HG02763 (cell line): ENCODE results near the gene METTL25B.
"Not testable (repeated sequence)": the region's sequence is repeated elsewhere in the genome, so short reads cannot be mapped to it uniquely, and the experiment has no call there.

Experiments
- ATAC-seq: cut with Tn5 transposase; IDR thresholded peaks from one replicate; pipeline ENCODE4 v1.9.1; 2021; ENCODE audit warnings: mild to moderate bottlenecking, moderate library complexity; ENCODE audit not compliant: unreplicated experiment

Gene METTL25B

DNA sequence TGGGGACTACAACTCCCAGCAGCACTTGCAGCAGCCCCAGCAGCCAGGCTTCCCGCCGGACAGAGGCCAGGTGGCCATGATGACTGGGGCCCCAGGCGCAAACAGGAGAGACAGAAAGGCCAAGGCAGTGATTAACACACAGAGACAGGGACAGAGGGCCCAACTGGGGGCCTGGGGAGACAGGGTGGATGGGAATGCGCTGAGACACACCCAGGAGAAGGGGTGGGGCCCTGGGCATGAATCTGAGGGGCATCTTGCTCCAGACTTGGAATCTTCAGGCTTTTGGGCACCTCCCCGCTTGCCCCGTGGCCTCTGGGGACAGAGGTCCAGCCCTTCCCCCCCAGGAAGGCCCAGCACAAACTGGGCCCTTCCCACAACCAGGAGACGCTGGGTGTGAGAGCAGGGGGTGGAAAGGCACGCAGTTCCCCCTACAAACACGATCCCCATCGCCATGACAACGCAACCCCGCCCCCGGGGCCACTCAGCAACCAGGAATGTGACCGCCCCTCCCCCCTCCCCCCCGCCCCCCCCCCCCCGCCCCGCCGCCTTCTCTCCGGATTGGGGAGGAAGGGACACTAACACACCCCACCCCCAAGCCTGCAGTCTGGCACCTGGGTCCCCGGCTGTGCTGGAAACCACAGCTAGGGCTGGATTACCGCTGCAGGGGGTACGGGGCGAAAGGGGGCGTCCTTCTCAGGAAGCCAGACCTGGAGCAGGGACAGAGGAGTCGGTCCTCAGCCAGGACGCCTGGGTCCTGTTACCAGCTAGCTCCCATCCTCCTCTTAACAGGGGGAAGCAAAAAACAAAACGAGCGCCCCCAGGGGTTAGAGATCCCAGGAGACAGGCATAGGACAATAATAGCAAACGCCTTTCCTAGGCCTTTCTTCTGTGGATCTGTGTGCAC, 18.7 kb downstream of the METTL25B start:
- no peak for ATAC-seq

DNA sequence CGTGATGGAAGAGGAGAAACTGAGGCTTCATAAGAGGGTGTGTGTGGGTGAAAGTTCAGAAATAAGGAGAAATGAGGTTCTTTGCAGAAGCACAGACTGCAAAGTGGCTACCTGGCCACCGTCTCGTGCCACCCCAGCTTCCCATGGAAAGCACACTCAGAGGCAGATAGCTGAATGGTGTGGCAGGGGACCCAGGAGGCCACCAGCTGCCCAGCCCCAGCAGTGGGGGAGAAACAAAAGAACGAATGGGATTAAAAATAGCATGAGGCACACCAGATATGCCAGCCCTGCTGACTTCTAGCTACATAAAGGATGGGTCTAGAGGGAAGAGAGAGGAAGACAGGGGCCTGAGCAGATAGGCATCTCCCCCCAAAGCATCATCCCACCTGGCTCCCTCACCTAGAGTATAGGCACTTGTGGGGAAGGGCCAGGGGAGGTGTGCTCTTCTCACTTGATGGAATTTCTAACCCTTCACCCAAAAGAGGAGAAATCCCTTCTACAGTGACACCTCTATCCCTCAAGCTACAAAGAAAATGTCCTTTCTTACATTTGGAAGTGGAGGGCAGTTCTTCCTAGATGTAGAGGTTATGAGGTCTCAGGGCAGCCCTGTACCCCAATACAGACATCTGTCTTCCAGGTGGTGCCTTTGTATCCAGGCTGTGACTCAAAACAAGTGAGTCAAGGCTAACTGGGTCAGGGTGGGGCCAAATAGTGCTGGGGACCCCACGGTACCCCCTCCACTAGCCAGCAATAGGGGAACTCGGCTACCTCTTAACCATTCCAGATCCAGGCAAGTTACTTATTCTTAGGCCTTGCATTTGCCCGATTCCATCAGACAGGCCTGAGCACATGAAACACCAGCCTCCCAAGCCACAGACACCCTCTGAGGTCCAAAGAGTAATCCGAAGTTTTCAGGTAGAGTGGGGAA, 19.7 kb downstream of the METTL25B start:
- ATAC-seq, result no peak

DNA sequence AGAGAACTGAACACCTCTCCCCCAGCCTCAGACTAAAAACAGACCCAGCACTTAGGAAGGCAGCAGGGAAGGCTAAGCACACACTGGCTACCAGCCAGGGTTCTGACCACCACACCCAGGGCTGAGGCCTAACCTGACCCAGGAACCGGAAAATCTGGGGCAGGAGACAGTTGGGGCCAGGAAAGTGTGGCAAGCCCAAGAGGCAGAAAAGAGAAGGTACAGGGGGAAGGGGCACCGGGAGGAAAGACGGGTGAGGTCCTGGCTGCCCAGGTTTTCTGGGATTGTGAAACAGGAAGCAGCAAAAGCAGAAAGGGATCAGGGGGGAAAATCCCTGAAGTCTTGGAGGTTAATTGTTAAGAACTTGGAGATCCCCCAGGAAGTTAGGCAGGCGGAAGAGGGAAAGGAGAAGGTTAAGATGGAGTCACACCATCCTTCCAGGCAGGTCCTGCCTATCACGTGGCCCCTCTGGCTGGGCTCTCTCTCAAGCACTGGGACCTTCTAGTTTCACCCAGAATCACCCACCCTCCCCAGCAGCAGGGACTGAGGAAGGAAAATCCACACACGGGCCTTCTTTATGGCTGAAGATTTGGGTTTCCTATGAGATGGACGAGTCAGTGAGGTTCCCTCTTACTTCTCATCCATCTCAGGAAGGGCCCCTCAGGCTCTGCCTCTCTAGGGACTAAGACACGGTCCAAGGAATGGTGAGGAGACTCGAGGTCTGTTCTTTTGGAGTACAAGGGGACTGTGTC, 20.6 kb downstream of the METTL25B start:
- ATAC-seq, result no peak

DNA sequence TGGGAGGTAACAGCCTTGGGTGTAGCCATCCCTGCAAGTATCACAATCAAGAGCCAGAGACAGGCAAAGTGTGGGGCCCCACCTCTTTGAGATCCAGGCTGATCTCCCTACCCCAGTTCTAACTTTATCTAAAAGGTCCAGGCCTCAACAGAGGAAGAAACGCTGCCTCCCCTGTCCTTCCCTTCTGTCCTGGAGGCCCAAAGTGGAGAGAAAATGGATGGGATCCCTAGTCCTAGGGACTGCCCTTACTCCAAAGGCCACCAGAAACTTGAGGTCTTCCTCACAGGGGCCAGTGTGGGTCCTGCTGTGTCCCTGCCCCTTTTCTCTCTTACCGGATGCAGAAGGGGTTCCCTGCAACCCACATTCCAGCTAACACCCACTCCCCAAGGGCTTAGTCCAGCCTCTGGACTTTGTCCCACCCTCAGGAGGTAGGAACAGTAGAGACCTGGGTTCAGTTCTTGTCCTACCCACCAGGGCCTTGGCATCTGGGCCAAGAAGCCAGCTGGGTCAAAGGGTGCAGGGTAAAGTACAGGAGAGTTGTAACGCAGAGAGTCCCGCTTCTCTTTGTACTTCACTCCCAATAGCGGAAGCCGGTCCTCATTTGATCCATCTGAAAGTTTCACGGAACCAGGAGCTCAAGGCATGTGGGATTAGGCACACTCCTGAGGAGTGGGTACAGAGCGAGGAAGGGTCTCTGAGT, 21.3 kb downstream of the METTL25B start:
- ATAC-seq, result no peak

DNA sequence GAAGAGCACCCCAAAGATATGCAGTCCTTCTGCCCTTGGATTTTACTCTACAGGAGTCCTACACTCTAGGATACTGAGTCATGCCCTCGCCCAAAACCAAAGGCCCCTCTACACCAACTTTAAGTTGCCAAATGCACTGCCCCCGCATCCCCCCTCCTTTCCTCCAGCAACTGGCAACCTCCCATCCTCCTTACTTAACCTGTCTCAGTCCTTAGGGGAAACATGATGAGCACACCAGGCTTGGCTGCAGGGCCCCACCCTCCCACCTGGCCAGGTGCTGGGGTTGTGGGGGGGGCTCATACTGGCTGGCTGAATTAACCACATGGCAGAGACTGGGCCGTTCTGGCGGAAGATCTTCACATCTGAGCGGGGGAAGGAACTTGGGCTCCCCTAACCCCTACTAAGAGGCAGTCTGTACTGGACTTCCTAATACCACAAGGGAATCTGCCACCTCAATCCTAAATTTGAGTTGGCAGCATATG, 22.0 kb downstream of the METTL25B start:
- ATAC-seq, result no peak

DNA sequence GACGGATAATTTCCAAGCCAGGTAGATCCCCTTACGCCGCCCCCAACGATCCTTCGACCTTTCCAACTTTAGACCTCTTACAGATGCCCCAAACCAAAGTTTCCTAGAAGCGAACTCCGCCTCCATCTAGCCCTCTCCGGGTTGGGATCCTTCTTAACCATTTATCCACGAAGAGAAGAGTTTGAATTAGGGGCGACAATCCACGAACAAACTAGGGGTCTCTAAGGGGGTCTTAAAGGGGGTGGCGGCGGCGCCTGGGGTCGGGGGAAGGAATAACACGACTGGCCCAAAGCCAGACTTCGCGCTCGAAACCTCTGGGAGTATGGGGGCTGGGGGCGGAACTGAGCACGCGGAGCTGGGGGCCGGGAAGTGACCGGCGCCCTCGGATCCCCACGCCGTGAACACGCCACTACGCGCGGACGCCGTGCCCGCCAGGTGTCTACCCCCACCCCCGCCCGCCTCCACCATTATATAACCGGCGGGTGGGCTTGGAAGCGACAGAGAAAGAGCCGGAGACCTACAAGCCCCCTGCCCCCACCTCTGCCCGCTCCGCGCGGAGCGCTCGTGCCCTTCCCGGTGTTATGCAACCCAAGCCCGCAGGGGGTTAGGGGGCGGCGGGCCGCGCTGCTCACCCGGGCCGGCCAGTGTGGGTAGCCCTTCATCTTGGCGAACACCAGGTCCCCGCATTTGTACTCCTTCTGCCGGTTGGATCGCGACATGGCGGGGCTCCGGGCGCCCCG, 22.6 kb downstream of the METTL25B start:
- peak; percentile 3 for ATAC-seq

DNA sequence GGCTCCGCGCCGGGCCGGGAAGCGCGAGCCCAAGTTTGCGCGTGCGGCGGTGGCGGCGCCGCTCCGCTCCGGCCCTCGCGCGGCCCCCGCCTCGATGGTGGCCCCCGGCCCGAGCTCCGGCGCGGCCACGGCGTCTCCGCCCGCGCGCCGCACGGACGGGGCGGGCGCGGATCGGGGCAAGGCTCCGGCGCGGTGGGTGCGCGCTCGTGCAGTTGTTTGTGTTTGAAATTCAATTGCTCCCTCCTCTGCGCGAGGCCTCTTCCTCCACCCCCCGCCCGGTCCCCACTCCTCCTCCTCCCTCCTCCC, 23.1 kb downstream of the METTL25B start, which contains the start of gene HDGF:
HDGF (minus strand) TSS at position 225 of the 306 bp plus-strand sequence. CDS start 246 bp downstream, outside the sequence.
- ATAC-seq, result peak; percentile 15

DNA sequence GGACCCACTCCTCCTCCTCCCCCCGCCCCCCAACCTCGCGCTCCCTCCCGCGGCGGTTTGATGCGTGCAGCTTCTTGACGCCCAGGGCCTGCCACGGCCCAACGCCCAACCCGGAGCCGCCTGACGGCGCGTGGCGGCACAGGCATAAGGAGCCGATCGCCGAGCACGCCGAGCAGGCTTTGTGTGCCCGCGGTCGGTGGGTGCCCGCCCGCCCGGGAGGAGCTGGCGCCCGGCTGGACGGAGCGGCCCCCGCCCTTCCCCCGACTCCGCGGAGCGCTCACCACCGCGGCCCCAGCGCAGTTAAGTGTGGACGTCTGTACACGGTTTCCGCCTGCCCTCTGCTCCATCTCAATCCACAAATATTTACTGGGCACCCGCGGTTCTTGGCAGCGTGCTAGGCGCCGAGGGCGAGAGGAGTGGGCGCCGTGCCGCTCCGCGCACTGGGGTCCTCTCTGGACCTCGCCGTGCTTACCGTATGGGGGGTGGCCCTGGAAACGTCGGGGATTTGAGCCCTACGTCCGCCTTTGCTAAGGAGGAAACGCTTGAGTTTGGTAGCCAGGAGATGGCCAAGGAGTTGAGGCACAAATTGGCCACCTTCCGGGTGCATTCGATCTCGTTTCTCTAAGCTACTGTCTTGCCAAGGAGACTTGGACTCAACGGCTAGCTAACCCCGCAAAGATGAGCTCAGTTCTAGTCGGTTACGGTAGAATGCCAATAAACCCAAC, 23.6 kb downstream of the METTL25B start:
- ATAC-seq, result peak; percentile 71

DNA sequence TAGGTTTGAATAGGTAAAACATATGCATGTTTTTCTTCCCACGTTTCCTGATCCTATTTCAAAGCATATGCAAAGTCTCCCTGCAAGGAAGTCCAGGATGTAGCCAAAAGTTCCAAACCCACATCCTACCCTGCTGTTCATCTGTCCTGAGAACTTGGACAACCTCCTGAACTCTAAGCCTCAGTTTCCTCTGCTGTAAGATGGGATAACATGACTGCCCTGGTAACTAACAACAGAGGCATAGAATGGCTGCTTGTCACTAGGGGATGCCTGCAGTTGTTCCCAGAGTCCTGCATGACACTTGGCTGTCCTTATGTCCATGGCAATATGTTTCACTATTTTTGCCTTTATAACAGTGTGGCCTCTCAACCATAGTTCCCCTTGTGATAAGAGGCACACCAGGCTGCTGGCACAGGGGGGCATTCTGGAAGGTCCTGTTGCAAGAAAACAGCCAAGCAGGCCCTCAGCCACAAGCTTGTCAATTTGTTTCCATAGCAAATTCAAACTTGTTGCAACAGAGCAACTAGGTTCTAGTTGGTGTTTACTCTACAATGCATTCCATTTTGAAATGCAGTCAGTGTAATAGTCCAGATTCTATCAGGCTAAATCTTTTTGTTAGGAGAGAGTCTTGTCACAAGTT, 24.7 kb downstream of the METTL25B start:
- ATAC-seq, result no peak

DNA sequence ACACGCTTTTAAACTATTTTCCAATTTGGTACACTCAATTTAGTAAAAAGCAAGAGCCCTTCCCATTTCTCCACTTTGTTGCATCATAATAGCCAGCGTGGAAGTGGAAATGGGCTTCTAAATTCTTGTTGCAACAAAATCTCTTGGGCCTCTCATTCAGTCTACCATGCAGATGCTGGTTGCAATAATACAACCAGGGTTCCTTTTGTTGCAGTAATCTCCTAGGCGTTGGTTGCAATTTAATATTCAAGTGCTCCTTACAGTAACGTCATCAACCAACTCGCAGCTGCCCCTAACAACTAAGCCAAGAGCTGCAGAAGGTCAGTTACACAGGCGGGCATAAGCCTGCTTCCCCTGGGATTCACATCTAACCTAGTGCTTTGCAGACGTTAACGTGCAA, 25.9 kb downstream of the METTL25B start:
- ATAC-seq, result no peak

DNA sequence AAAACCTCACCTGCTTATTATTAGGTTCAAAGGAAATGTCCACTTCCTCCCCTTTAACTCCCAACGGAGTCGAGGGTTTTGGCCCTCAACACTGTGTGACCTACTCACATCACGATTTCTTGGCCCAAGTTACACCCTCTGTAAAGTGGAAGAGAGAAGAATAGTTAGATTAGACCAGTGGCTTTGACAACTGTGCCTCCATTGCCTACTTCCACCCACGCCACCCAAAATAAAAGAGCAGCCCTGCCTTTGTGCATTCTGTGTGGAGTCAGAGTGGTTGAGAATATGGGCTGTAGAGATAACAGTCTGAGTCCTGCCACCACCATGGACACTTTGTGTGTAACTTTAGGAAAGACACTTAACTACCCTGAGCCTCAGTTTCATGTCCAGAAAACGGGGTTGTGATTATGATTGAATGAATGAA, 27.3 kb downstream of the METTL25B start:
- ATAC-seq, result no peak

DNA sequence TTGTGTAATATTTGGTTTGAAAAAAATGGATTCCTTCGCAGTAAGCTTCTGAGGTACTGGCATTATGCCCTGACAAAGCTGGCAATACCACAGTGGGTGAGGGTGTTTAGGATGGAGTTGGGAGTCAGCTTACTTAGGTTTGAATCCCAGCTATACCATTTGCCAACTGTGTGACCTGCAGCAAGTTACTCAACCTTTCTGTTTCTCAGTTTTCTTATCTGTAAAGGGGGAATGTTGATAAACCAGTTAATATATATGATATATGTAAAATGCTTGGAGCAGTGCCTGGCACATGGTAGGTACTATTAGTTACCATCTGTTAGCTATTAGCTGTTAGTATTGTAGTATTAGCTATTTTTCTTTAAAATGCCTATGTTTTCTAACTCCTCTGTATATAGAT, 28.1 kb downstream of the METTL25B start:
- ATAC-seq, result no peak

DNA sequence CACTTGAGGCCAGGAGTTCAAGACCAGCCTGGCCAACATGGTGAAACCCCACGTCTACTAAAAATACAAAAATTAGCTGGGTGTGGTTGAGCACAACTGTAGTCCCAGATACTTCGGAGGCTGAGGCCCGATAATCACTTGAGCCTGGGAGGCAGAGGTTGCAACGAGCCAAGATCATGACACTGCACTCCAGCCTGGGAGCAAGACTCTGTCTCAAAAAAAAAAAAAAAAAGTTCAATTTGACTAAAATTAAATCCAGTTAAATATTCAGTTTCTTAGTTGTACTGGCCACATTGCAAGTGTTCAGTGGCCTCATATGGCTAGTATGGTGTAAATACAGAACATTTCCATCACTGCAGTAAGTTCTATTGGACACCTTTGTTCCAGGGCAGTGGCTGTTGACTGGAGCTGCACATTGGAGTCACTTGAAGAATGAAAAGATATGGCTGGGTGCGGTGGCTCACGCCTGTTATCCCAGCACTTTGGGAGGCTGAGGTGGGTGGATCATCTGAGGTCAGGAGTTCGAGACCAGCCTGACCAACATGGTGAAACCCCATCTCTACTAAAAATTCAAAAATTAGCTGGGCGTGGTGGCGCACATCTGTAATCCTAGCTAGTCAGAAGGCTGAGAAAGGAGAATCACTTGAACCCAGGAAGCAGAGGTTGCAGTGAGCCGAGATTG, 29.4 kb downstream of the METTL25B start:
- ATAC-seq, result not testable (repeated sequence)

DNA sequence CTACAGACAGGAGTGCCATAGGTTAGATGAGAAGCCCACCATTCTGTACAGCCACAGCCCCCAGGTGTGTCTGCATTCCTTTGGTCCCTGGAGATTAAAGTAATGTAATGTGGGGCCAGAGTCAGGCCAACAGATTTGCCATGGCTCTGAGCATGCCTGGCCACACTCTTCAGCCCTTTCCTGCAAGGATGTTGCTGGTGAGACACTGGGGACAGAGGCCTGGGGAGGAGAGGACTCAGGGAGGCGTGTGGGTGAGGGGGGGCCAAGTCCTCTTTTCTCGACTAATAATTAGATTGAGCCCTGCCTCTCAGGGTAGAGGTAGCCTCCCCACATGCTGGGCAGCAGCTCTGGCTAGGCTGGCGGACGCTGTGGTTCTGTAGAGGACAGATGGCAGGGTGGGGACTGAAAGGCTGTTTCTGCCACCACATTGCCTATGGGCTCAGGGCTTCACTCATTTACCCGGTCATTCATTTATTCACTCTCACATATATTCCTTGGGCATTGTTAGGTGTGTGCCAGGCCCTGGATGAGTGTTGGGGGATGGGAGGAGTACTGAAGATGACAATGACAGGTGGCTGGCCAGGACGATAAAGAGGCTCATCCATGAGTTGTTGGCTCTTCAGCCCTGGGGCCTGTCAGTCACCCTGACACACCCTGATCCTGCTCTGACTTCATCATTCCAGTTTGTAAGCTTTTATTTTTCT, 32.0 kb downstream of the METTL25B start:
- ATAC-seq, result no peak

DNA sequence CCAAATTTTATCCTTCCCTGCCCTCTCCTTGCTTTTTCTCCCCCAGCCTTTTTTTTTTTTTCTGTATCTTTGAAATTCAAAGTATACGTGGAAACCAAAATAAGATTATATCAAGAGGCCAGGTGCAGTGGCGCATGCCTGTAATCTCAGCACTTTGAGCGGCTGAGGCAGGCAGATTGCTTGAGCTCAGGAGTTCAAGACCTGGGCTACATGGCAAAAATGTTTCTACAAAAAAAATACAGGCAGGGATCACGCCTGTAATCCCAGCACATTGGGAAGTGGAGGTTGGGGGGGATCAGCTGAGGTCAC, 32.5 kb downstream of the METTL25B start:
- ATAC-seq, result no peak

DNA sequence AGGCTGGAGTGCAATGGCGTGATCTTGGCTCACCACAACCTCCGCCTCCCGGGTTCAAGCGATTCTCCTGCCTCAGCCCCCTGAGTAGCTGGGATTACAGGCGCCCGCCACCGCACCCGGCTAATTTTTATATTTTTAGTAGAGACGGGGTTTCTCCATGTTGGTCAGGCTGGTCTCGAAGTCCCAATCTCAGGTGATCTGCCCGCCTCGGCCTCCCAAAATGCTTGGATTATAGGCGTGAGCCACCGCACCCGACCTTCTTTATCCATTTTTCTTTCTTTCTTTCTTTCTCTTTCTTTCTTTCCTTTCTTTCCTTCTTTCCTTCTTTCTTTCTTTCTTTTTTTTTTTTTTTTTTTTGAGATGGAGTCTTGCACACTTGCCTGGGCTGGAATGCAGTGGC, 36.9 kb downstream of the METTL25B start:
- ATAC-seq, result not testable (repeated sequence)

DNA sequence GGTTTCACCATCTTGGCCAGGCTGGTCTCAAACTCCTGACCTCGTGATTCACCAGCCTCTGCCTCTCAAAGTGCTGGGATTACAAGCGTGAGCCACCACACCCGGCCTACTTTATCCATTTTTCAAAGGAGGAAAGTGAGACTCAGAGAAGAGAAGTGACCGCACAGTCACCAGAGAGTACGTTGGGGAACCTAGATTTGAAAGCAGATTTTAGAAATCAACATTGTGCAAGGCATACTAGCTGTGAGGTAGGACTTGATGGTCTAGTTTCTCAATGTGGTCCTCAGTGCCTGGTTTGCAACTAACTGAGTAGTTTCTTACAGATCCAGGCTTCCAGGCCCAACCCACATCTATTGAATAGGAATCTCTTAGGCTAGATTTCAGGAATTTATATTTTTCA, 37.4 kb downstream of the METTL25B start:
- no peak for ATAC-seq
